Subcutaneous abdominal adipose tissue (tissue), 5 donors: ENCODE measurements around the gene TOM1L2.
A peak's percentile ranks its signal among the peaks of the same experiment; 100 is the strongest.

Experiments used
- H3K27ac ChIP-seq: one replicate; pipeline ENCODE4 v1.7.0; 2013; ENCODE audit warnings: low read depth, mild to moderate bottlenecking, inconsistent platforms, low read length, moderate library complexity
- H3K27me3 ChIP-seq, 5 donors: one replicate each; pipeline ENCODE4 v1.7.0; 2013; ENCODE audit warnings: low read length in 5 of 5, inconsistent platforms in 1 of 5; ENCODE audit not compliant: control insufficient read depth in 5 of 5, insufficient read depth in 4 of 5
- H3K36me3 ChIP-seq, 5 donors: one replicate each; pipeline ENCODE4 v1.7.0; 2013; ENCODE audit warnings: low read length in 5 of 5; ENCODE audit not compliant: control insufficient read depth in 5 of 5, insufficient read depth in 5 of 5
- H3K4me1 ChIP-seq, 5 donors: one replicate each; pipeline ENCODE4 v1.7.0; 2013; ENCODE audit warnings: low read length in 5 of 5, mild to moderate bottlenecking in 3 of 5, moderate library complexity in 1 of 5; ENCODE audit not compliant: control insufficient read depth in 5 of 5, insufficient read depth in 5 of 5
- H3K4me3 ChIP-seq, 5 donors: one replicate each; pipeline ENCODE4 v1.7.0; 2013; ENCODE audit warnings: low read length in 5 of 5, low read depth in 1 of 5
- H3K9ac ChIP-seq, 5 donors: one replicate each; pipeline ENCODE4 v1.7.0; 2013; ENCODE audit warnings: low read length in 5 of 5, mild to moderate bottlenecking in 4 of 5, moderate library complexity in 3 of 5
- H3K9me3 ChIP-seq, 5 donors: one replicate each; pipeline ENCODE4 v1.7.0; 2013; ENCODE audit warnings: low read length in 5 of 5; ENCODE audit not compliant: control insufficient read depth in 5 of 5
- donor health status: healthy.
- donor health status: healthy.
- donor health status: healthy.
- donor health status: healthy.
- donor health status: healthy.

Gene TOM1L2

DNA sequence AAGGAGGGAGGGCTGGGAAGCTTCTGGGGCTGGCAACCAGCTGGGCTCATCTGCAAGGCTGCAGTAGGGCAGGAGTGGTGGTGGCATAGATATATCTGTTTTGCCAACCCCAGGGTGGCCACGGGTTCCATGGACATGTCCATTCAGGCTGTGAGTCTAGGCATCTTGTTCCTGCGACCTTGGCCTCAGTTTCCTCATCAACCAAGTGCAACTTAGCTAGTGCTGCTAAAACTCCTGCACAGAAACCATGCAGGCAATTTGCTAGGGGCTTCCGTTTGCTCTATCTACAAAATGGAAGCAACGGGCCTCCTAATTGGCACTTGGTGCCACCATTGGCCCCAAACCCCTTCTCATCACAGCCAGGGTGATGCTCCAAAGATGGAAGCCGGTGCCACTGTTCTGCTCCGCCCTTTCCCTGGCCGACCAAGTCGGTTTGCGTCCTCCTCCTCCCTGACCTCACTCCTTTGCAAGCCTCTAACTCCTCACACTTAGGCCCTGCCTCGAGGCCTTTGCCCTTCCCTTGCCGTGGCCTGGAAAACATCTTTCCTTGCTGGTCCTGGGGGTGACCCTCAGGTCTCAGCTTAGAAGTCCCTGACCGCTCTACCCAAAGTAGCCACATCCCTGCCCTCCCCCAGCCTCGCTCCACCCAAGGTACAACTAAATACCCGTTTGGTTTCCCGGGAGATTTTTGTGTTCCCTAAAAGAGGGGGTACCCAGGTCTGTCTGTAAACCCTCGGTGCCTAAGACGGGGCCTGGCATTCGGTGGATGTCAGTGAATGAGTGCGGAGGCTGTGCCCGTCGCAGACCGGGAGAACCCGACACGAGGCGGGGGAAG lies 136.6 kb downstream of the TOM1L2 start:
- Histone ChIP-seq H3K36me3 (peaks cover 0 to 9% (median 0%) of the 10 kb centered on the region in 5 donors), H3K4me1 (peaks cover 23 to 83% (median 59%) of the 10 kb centered on the region in 5 donors), H3K9me3 (no peaks in the 10 kb centered on the region), H3K27ac (peak overlapping the region; percentile 99), H3K27me3 (no peaks in the 10 kb centered on the region), H3K4me3 (peak overlapping the region; percentile 67 to 93 (median 82)), H3K9ac (peak overlapping the region in 4 of 5 donors; percentile 0 to 96 (median 48))

DNA sequence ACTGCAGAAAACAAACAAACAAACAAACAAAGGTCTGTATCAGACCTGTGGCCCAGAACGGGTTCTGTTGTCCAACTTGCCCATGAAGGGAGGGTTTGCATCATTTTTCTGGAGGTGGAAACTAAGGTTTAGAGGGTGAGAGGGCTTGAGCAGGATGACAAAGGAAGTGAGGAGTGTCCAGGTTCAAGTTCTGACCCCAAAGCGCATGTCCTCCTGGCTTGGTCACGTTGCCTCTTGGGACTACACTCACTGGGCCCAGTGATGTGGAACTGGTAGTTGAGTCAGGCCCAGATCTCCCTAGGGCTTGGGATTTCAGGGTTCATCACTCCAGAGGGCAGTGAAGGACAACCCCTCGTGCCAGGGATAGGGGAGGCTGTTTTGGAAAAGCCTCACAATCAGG lies 137.2 kb downstream of the TOM1L2 start:
- no peak overlapping the region for H3K9ac ChIP-seq
- H3K4me1 ChIP-seq, result peaks cover 23 to 79% (median 64%) of the 10 kb centered on the region in 5 donors
- H3K27me3 ChIP-seq, result no peaks in the 10 kb centered on the region
- H3K27ac ChIP-seq, result peak overlapping the region; percentile 99
- peak overlapping the region in 4 of 5 donors; percentile 67 to 93 (median 76) for H3K4me3 ChIP-seq
- H3K36me3 ChIP-seq, result peaks cover 0 to 9% (median 0%) of the 10 kb centered on the region in 5 donors
- H3K9me3 ChIP-seq, result no peaks in the 10 kb centered on the region

DNA sequence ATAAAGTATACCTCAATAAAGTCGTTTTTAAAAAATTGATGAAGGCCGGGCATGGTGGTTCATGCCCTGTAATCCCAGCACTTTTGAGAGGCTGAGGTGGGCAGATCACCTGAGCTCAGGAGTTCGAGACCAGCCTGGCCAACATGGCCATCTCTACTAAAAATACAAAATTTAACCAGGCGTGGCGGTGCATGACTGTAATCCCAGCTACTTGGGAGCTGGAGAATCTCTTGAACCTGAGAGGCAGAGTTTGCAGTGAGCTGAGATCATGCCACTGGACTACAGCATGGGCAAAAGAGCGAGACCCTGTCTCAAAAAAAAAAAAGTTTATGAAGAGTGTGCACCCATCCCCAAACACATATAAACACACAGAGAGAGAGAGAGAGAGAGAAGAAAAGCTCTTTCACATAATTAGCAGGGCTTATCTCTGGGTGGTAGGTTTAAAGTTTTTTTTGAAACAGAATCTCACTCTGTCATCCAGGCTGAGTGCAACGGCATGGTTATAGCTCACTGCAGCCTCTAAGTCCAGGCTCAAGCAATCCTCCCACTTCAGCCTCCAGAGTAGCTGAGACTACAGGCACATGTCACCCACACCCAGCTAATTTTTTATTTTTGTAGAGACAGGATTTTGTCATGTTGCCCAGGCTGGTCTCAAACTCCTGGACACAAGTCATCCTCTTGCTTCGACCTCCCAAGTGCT lies 138.4 kb downstream of the TOM1L2 start:
- peaks cover 0 to 9% (median 0%) of the 10 kb centered on the region in 5 donors for H3K36me3 ChIP-seq
- H3K9me3 ChIP-seq, result no peaks in the 10 kb centered on the region
- H3K4me3 ChIP-seq, result no peak overlapping the region
- no peak overlapping the region for H3K9ac ChIP-seq
- peak overlapping the region; percentile 60 for H3K27ac ChIP-seq
- H3K4me1 ChIP-seq, result peaks cover 16 to 67% (median 57%) of the 10 kb centered on the region in 5 donors
- no peaks in the 10 kb centered on the region for H3K27me3 ChIP-seq

DNA sequence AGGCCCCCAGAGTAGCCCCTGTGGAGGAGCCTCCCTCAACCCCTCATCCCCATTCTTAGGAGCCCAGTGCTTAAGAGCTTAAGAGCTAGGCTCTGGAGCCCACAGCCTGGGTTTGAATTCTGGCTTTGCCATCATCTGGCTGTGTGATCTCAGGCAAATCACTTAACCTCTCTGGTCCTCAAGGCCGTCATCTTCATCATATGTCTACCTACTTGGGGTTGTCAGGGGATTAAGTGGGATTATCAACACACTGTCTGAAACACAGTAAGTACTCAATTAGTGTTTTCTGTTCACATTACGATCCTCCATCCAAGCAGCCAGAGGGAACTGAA lies 140.2 kb downstream of the TOM1L2 start:
- no peaks in the 10 kb centered on the region for H3K9me3 ChIP-seq
- peaks cover 1 to 52% (median 40%) of the 10 kb centered on the region in 5 donors for H3K4me1 ChIP-seq
- no peak overlapping the region for H3K27ac ChIP-seq
- H3K4me3 ChIP-seq, result no peak overlapping the region
- H3K9ac ChIP-seq, result no peak overlapping the region
- peaks cover 0 to 9% (median 0%) of the 10 kb centered on the region in 5 donors for H3K36me3 ChIP-seq
- H3K27me3 ChIP-seq, result no peaks in the 10 kb centered on the region

DNA sequence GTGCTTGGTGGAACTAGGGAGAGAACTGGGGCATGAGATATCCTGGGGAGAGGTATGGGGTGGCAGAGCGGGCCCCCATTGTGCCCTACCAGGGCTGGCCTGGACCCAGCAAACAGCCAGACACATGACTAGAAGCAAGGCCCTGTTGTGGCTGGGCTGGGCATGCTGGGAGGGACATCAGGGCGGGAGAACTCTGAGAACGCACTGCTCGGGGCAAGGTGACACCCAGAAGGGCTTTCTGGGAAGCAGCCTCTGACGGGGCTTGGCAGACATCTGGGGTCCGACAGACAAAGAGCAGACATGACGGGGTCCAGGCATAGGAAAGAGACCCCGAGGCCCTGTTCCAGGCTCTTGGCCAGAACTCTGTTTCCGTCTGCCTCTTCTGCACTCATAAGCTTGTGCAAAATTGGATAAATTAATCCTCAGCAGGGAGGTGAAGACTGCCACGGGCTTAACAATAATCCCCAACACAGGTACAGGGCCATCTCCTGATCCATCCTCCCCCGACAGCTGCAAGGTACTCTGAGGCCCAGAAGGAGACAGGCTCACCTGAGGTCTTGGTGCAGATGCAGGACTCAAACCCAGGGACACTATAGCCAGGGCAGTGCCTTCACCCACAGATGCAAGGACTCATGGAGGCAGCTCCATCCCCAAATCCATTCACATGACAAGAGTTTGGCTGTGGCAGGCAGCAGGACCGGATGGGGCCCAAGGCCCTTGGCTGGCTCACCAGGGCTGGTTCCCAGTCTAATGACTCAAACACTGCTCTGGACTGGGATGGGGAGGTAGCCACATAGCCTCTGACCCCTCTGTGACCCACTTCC lies 140.8 kb downstream of the TOM1L2 start:
- no peak overlapping the region for H3K27ac ChIP-seq
- H3K4me1 ChIP-seq, result peaks cover 1 to 52% (median 40%) of the 10 kb centered on the region in 5 donors
- no peak overlapping the region for H3K4me3 ChIP-seq
- peaks cover 0 to 12% (median 0%) of the 10 kb centered on the region in 5 donors for H3K36me3 ChIP-seq
- no peak overlapping the region for H3K9ac ChIP-seq
- no peaks in the 10 kb centered on the region for H3K9me3 ChIP-seq
- H3K27me3 ChIP-seq, result no peaks in the 10 kb centered on the region

DNA sequence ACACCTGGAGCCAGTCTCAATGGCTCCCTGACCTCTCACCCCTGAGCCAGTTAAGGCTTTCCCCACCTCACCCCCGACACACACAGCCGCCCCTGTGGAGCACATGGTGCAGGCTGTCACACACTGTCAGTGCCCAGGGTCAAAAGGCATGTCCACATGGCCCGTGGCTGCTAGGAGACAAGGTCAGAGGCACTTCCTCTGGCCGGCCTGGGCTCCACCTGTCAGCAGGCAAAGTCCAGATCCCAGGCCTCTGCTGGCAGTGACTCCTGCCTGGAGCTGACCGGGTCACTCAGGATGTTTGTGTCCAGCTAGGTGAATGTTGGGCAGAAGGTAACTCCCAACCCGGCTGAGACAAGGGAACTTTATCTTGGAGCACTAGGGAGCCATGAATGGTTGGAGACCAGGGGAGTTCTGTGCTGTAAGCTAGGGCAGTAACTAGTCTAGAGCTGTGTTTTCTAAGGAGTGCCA lies 141.4 kb downstream of the TOM1L2 start:
- no peak overlapping the region for H3K4me3 ChIP-seq
- H3K9me3 ChIP-seq, result no peaks in the 10 kb centered on the region
- peak overlapping the region in 2 of 5 donors; percentile 2 to 36 for H3K9ac ChIP-seq
- peaks cover 0 to 55% (median 44%) of the 10 kb centered on the region in 5 donors for H3K4me1 ChIP-seq
- no peaks in the 10 kb centered on the region for H3K27me3 ChIP-seq
- H3K27ac ChIP-seq, result no peak overlapping the region
- H3K36me3 ChIP-seq, result peaks cover 0 to 12% (median 0%) of the 10 kb centered on the region in 5 donors

DNA sequence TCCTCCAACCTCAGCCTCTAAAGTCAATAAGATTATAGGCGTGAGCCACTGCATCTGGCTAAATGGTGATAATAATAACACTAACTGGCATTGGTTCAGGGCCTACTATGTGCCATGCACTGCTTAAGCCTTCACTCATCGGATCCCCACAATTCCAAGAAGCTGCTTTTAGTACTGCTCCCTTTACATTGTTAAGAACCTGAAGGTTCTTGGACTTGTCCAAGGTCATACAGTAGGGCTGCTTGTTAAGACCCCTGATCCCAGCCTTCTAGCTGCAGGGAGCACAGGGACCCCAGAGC lies 142.0 kb downstream of the TOM1L2 start:
- H3K27me3 ChIP-seq, result no peaks in the 10 kb centered on the region
- H3K36me3 ChIP-seq, result peaks cover 0 to 12% (median 0%) of the 10 kb centered on the region in 5 donors
- H3K4me3 ChIP-seq, result no peak overlapping the region
- peaks cover 0 to 53% (median 44%) of the 10 kb centered on the region in 5 donors for H3K4me1 ChIP-seq
- no peaks in the 10 kb centered on the region for H3K9me3 ChIP-seq
- H3K9ac ChIP-seq, result no peak overlapping the region
- no peak overlapping the region for H3K27ac ChIP-seq

DNA sequence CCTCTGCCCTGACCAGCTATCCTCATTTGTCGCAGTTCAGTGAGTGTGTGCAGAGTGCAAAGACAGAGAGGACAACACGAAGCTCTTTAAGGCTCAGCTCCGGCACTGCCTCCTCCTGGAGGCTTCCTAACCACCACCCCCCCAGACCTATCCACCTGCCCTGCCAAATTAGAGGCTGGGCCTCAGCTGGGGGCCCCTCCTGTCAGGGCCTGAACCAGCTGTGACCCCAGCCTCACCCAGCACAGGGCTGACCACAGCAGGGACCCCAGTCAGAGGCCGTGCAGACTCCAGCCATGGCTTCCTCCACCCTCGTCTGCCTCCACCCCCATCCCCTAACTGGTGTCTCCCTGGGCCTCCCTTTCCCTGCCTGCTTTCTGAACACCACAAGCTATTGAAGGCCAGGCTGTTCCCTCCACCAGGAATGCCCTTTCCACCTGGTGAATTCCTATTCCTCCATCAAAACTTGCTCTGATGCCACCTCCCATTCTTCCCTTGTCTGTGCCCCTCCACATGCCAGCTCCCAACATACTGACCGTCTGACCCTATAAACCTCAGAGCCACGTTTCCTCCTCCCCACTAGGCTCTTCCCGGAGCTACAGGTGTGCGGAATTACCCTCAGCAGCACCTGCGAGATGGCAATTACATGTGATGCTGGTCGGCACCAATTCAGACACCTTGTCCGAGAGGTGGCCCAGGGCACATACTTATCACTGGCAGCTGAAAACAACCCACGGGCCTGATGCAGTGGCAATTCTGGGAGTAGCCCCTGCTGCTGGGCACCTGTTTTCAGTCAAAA lies 144.2 kb downstream of the TOM1L2 start:
- no peaks in the 10 kb centered on the region for H3K27me3 ChIP-seq
- H3K36me3 ChIP-seq, result peaks cover 0 to 12% (median 0%) of the 10 kb centered on the region in 5 donors
- no peak overlapping the region for H3K9ac ChIP-seq
- no peak overlapping the region for H3K27ac ChIP-seq
- H3K9me3 ChIP-seq, result no peaks in the 10 kb centered on the region
- peaks cover 11 to 57% (median 50%) of the 10 kb centered on the region in 5 donors for H3K4me1 ChIP-seq
- no peak overlapping the region for H3K4me3 ChIP-seq
